ENCODE data around the gene CAMK2D.

CAMK2D gene

DNA sequence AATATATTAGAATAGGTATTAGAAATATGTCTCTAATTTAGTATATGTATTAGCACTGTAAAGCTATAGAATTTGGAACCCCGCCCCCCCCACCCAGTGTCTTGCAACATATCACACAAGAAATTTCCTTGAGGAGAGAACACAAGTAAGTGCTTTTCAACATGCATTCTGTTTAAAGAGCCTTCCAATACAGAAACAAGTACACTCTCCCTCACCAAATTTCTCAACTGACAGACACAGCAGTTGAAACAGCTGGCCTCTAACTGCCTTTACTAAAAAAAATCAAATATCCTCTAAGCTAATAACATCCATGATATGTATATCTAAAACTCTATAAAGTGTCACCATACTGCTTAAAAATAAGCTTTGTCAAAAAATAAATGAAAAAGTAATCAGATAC is 12.4 kb downstream of the CAMK2D start:
- H3K4me3 ChIP-seq (replicated peaks; ENCODE audit: low read depth, low read length): no peak overlapping the region
- DNase-seq (ENCODE audit: extremely low read depth, low read depth): no peak
- TF ChIP-seq CTCF (IDR thresholded peaks at IDR 0.05; ENCODE audit: low read depth, low read length, missing control alignments): no peak

DNA sequence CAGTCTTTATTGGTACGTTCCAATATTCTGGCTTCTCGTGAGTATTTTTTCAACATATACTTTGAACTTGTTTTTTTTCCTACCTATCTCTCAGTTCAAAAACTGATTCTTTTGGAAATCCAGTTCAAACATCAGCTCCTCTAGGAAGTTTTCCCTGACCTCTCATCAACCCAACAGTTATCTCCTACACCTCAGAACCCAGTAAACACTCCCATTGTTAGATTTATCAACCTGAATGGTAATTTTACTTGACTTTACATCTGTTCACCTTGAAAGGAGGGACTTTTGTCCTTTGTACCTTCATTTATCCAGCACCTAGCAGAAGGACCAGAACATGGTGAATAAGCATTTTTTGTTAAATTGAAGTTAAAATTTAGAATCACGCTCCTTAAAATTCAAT is 13.6 kb downstream of the CAMK2D start:
- TF ChIP-seq CTCF (IDR thresholded peaks at IDR 0.05; ENCODE audit: low read depth, low read length, missing control alignments): no peak
- no peak overlapping the region for H3K4me3 ChIP-seq (replicated peaks; ENCODE audit: low read depth, low read length)
- DNase-seq (ENCODE audit: extremely low read depth, low read depth): no peak

DNA sequence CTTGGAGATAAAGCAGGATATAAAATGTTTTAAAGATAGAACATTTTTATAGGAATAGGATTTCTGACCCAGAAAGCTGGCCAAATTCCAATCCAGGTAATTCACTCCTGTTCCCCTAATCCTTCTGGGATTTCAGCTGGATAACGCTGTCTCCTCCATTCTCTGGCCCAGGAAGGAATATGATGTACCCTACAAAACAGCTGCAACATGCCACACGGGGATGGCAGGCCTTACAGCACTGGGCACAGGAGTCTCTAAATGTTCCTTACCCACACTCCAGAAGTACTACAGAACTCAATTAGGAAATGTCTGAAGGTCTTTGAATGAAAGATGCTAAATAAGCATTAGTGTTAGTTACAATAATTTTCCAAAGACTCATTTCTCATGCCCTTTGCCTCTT is 15.8 kb downstream of the CAMK2D start:
- no peak overlapping the region for H3K4me3 ChIP-seq (replicated peaks; ENCODE audit: low read depth, low read length)
- no peak for DNase-seq (ENCODE audit: extremely low read depth, low read depth)
- no peak for TF ChIP-seq CTCF (IDR thresholded peaks at IDR 0.05; ENCODE audit: low read depth, low read length, missing control alignments)

DNA sequence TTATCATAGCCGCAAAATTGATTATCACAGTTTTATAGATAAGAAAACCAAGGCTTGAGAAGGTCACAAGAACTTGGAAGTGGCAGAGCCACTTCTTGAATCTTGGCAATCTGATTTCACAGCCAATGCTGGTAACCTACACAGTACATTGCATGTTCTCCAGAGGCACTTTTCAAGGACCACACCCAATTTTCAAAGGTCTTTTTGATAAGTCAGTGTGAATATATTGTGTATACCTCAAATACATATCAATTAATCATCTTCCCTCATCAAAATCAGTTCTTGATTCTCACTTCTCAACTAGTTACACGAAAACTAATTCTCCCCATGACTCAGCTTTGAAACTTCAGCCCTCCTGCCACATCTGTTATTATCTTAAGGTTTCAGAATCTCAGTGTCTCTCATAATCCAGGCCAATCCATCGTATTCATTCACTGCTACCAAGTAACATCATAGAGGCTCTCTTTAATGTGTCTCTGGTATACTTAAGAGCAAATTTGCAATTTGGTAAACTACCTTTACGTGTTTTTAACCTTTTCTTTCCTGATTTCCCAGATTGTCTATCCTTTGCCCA is 16.8 kb downstream of the CAMK2D start:
- no peak overlapping the region for H3K4me3 ChIP-seq (replicated peaks; ENCODE audit: low read depth, low read length)
- no peak for DNase-seq (ENCODE audit: extremely low read depth, low read depth)
- TF ChIP-seq CTCF (IDR thresholded peaks at IDR 0.05; ENCODE audit: low read depth, low read length, missing control alignments): no peak

GRCh38 chr4:113743690-113744089 is 17.8 kb downstream of the CAMK2D start:
- DNase-seq (ENCODE audit: extremely low read depth, low read depth): no peak
- no peak for TF ChIP-seq CTCF (IDR thresholded peaks at IDR 0.05; ENCODE audit: low read depth, low read length, missing control alignments)
- no peak overlapping the region for H3K4me3 ChIP-seq (replicated peaks; ENCODE audit: low read depth, low read length)

DNA sequence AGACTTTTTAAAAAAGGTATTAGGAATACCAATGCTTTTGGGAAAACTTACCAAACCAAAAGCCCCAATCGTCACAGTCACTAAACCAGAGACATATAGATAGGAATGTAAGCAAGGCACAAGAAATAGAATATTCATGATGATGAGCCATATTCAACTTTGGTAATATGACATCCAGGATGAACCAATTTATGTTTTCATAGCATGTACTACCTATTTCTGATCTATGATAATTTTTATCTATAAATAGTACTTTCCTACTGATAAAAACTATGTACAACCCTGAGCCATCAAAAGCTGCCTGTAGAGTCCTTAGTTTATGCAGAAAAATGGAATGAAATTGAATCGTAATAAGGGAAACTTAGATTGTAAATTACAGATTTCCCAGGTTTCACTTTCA is 18.9 kb downstream of the CAMK2D start:
- TF ChIP-seq CTCF (IDR thresholded peaks at IDR 0.05; ENCODE audit: low read depth, low read length, missing control alignments): no peak
- no peak for DNase-seq (ENCODE audit: extremely low read depth, low read depth)
- no peak overlapping the region for H3K4me3 ChIP-seq (replicated peaks; ENCODE audit: low read depth, low read length)

DNA sequence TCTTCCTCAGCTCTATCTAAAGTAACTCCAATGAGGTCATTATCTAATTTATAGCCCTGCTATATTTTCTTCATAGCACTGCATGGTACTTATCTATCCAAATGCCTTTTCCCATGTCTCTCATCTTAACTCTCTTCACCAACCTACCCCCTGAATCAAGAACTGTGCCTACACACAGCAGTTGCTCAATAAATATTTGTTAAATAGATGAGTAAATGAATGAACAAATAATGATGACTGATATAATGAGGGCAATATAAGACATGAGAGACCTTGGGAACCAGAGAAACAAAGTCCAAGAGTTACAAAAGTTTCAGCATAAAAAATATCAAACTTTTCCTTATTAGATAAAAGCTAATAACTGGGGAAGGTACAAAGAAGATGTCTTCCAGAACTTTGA is 19.6 kb downstream of the CAMK2D start:
- DNase-seq (ENCODE audit: extremely low read depth, low read depth): no peak
- TF ChIP-seq CTCF (IDR thresholded peaks at IDR 0.05; ENCODE audit: low read depth, low read length, missing control alignments): no peak
- H3K4me3 ChIP-seq (replicated peaks; ENCODE audit: low read depth, low read length): no peak overlapping the region
